GM12878 (cell line): ENCODE data around the gene CBR4. TPM values are rescaled to one million over a fixed set of nuclear protein-coding genes. Genes with fewer than 3 reads are reported as not detected.

ENCODE experiments used
- ATAC-seq: fragments of 200-7000 bp; cut with Tn5 transposase; 3 replicates; pipeline ENCODE4 v1.9.1; 2020; ENCODE audit warnings: mild to moderate bottlenecking, moderate library complexity
- BruUV-seq: library from RNA; stranded (reverse); fragments of 400-500 nt; replicated peaks from 2 replicates; lab custom pipeline; 2021; lab: Mats Ljungman, UMichigan
- CTCF ChIA-PET: fragments of 300-600 bp; sonication (Branson Sonifier 250); formaldehyde crosslinking; extraction: SDS; loops from one replicate; lab custom pipeline; 2021; ENCODE audit warnings: inconsistent platforms; lab: Yijun Ruan, JAX
- POLR2A ChIA-PET: fragments of 350-600 bp; formaldehyde crosslinking; extraction: SDS; loops from one replicate; lab custom pipeline; 2021; ENCODE audit warnings: inconsistent platforms; lab: Charles Lee
- RAD21 ChIA-PET: fragments of 300-600 bp; sonication (Branson Sonifier 250); formaldehyde crosslinking; loops from one replicate; lab custom pipeline; 2023; ENCODE audit warnings: antibody characterized with exemption; ENCODE audit not compliant: unreplicated experiment; lab: Charles Lee
- SMC1A ChIA-PET: fragments of 300-600 bp; sonication (Branson Sonifier 250); formaldehyde crosslinking; loops from one replicate; lab custom pipeline; 2023; ENCODE audit not compliant: unreplicated experiment, uncharacterized antibody; lab: Charles Lee
- DNase-seq: peaks from one replicate; pipeline ENCODE4 v3.0.0-alpha.2; 2011; ENCODE audit warnings: low read depth, low spot score
- FAIRE-seq: peaks from 3 replicates; lab custom pipeline; 2011; peaks lifted over from hg19 to GRCh38; lab: Jason Lieb, UNC
- H2AFZ ChIP-seq: 2 replicates; pipeline ENCODE4 v1.6.0; 2011; ENCODE audit warnings: low read depth, low read length, control low read depth; ENCODE audit not compliant: control insufficient read depth
- H3K27ac ChIP-seq: 2 replicates; pipeline ENCODE4 v1.5.1; 2011; ENCODE audit warnings: control low read depth; ENCODE audit not compliant: control insufficient read depth, insufficient read depth
- H3K27me3 ChIP-seq, 2 experiments: replicated peaks in 1 of 2; 2 replicates each; pipeline versions ENCODE4 v1.6.0 to v1.6.1; 2011; ENCODE audit warnings: low read length in 1 of 2; ENCODE audit not compliant: control insufficient read depth in 2 of 2, insufficient read depth in 2 of 2
- H3K36me3 ChIP-seq, 2 experiments: 2 replicates each; pipeline ENCODE4 v1.5.1; 2011; ENCODE audit warnings: low read length in 1 of 2; ENCODE audit not compliant: control insufficient read depth in 2 of 2, insufficient read depth in 2 of 2
- H3K4me1 ChIP-seq: 2 replicates; pipeline ENCODE4 v1.6.1; 2011; ENCODE audit warnings: mild to moderate bottlenecking, low read length, moderate library complexity, mixed read lengths; ENCODE audit not compliant: control insufficient read depth, insufficient read depth
- H3K4me2 ChIP-seq: 2 replicates; pipeline ENCODE4 v1.6.0; 2011; ENCODE audit warnings: control low read depth; ENCODE audit not compliant: control insufficient read depth, insufficient read depth
- H3K4me3 ChIP-seq: fragments of 200-600 bp; sonication (generic); 2 replicates; pipeline ENCODE4 v1.5.1; 2016
- H3K79me2 ChIP-seq: 2 replicates; pipeline ENCODE4 v1.6.0; 2011; ENCODE audit warnings: low read length; ENCODE audit not compliant: control insufficient read depth, insufficient read depth
- H3K9ac ChIP-seq: 2 replicates; pipeline ENCODE4 v1.8.0; 2011; ENCODE audit warnings: low read length, control low read depth, mixed read lengths; ENCODE audit not compliant: control insufficient read depth, insufficient read depth
- H3K9me3 ChIP-seq: replicated peaks from 3 replicates; pipeline ENCODE4 v1.5.1; 2011; ENCODE audit warnings: mild to moderate bottlenecking, low read length; ENCODE audit not compliant: control insufficient read depth, insufficient read depth
- H4K20me1 ChIP-seq: 2 replicates; pipeline ENCODE4 v1.6.0; 2011; ENCODE audit not compliant: control insufficient read depth, insufficient read depth
- BCL11A ChIP-seq: IDR thresholded peaks from 2 replicates; pipeline ENCODE4 v1.6.1; 2011; ENCODE audit warnings: low read depth, low read length
- CHD2 ChIP-seq: IDR thresholded peaks from 2 replicates; pipeline ENCODE4 v1.6.1; 2011; ENCODE audit warnings: low read depth, low read length, improper control_type of control experiment, borderline replicate concordance
- EED ChIP-seq: sonication (generic); IDR thresholded peaks from 2 replicates; pipeline ENCODE4 v1.6.1; 2016; ENCODE audit warnings: antibody characterized with exemption, low read depth
- HCFC1 ChIP-seq: fragments of 150-350 bp; IDR thresholded peaks from 2 replicates; pipeline ENCODE4 v1.6.1; 2014; ENCODE audit warnings: low read length
- KDM1A ChIP-seq: fragments of 200-600 bp; sonication (generic); IDR thresholded peaks from 2 replicates; pipeline ENCODE4 v1.6.1; 2016; ENCODE audit warnings: borderline replicate concordance
- NR2F1 ChIP-seq: fragments of 450-650 bp; conservative IDR thresholded peaks from 2 replicates; pipeline ENCODE4 v1.6.1; 2017; ENCODE audit warnings: mild to moderate bottlenecking
- RELA ChIP-seq: fragments of 450-650 bp; IDR thresholded peaks from 2 replicates; pipeline ENCODE4 v1.8.0; 2014; ENCODE audit warnings: borderline replicate concordance; ENCODE audit not compliant: partially characterized antibody
- ZNF217 ChIP-seq: fragments of 450-650 bp; IDR thresholded peaks from 2 replicates; pipeline ENCODE4 v1.6.1; 2017; ENCODE audit warnings: antibody characterized with exemption, mild to moderate bottlenecking
- ZNF592 ChIP-seq: fragments of 450-650 bp; IDR thresholded peaks from 2 replicates; pipeline ENCODE4 v1.6.1; 2017; ENCODE audit warnings: mild to moderate bottlenecking, moderate library complexity
- WGBS: methylation state at CpG from one replicate; pipeline ENCODE4 v1.1.6; 2016; ENCODE audit warnings: low lambda C conversion rate; ENCODE audit not compliant: insufficient replicate concordance, insufficient coverage; ENCODE audit errors: missing lambda C conversion rate; 5-methylcytosine and 5-hydroxymethylcytosine counted together
- in situ Hi-C: fragments of 300-500 bp; cut with MboI; formaldehyde crosslinking; loops from 9 replicates; pipeline ENCODE4 v1.14.3; 2018; ENCODE audit warnings: mixed read lengths
- intact Hi-C: fragments of 100-400 bp; cut with micrococcal nuclease; formaldehyde crosslinking; loops from one replicate; pipeline ENCODE4 v1.14.2; 2022; ENCODE audit not compliant: unreplicated experiment
- polyA plus RNA-seq, 11 experiments: library from polyadenylated mRNA; depleted of rRNA in 4 of 11; unstranded in 6 of 11; stranded (reverse) in 5 of 11; fragments of >200 nt; fragmentation: Nextera tagmentation in 4 of 11; fragmentation: Illumina TruSeq in 1 of 11; extraction: Ambion mirVana in 4 of 11; extraction: Trizol in 1 of 11; gene quantifications; 1 replicate in 1 of 11; 2 replicates in 10 of 11; pipeline versions ENCODE4 v1.2.1 to v1.2.3, GENCODE V29; 2011 to 2016; ENCODE audit warnings: inconsistent platforms in 2 of 11, missing spikeins in 2 of 11, low read depth in 1 of 11
- total RNA-seq, 4 experiments: library from RNA; depleted of rRNA in 3 of 4; stranded (reverse); fragments of >200 nt in 3 of 4; fragmentation: Illumina TruSeq in 1 of 4; extraction: Trizol in 1 of 4; gene quantifications; 2 replicates each; pipeline versions ENCODE4 v1.2.1 to v1.2.3, GENCODE V29; 2013 to 2021
- TF ChIP-seq, protein P1 (sequence below), 3 experiments: IDR thresholded peaks in 2 of 3; conservative IDR thresholded peaks in 1 of 3; 2 replicates each; pipeline ENCODE4 v1.5.1; 2011; ENCODE audit warnings: low read depth in 3 of 3, low read length in 3 of 3, mild to moderate bottlenecking in 3 of 3, control low read depth in 2 of 3, moderate library complexity in 2 of 3, inconsistent platforms in 1 of 3, mixed read lengths in 1 of 3; ENCODE audit not compliant: control insufficient read depth in 2 of 3, insufficient read depth in 1 of 3; ENCODE audit errors: extremely low read depth in 1 of 3
- TF ChIP-seq, protein P2 (sequence below): fragments of 450-650 bp; IDR thresholded peaks from 2 replicates; pipeline ENCODE4 v1.6.1; 2014; ENCODE audit warnings: mild to moderate bottlenecking

CBR4 gene
- total and polyA plus RNA-seq, 10 of the 15 experiments (the other 5 are each of a cell fraction or from before 2014, with no cell fraction given): 17.3 to 38.8 (median 24.8) TPM

DNA sequence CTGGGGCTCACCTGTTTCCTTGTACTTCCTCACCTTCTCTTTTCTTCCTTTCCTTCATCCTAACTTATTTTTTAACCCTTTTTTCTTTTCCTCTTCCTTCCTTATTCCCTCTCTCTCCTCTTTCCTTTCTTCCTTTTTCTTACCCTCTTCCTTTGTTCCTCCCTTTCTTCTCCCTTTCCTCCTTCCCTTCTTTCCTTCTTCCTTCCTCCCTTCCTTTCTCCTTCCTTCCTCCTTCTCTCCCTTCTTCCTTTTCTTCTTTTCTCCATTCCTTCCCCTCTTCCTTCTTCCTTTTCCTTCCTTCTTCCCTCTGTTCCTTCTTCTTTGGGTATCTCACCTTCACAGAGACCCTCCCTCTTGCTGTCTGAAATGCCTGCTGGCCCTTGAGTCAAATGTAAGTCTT is 22.1 kb upstream of the CBR4 start:
- intact Hi-C loops: no loop called here
- TF ChIP-seq EED: no peak
- ChIA-PET SMC1A (interaction anchor here (1.3 kb wide), 1 partner anchor 454 kb away, joined by 3 read pairs; no protein-coding TSS in a partner anchor), RAD21 (interaction anchor here (0.6 to 1.3 kb wide), 3 partner anchors 364 to 453 kb away, joined by 3 to 5 read pairs (median 3); no protein-coding TSS in a partner anchor), POLR2A (no interaction called here), CTCF (no interaction called here)
- no peaks in the 10 kb centered on the region for H3K36me3 ChIP-seq
- no peaks in the 10 kb centered on the region for H3K27me3 ChIP-seq
- in situ Hi-C loops: no loop called here
- no peak overlapping the region for H3K27ac ChIP-seq
- H3K4me1 ChIP-seq: no peaks in the 10 kb centered on the region
- no TSS peak for BruUV-seq
- H3K9ac ChIP-seq: no peak overlapping the region
- no peaks in the 10 kb centered on the region for H3K79me2 ChIP-seq
- FAIRE-seq (no peak), DNase-seq (no peak), ATAC-seq (no peak)
- H3K9me3 ChIP-seq: no peaks in the 10 kb centered on the region; the same call in 2 of the 3 replicates
- no peak overlapping the region for H3K4me2 ChIP-seq
- no peak overlapping the region for H2AFZ ChIP-seq
- no peak overlapping the region for H3K4me3 ChIP-seq
- no peaks in the 10 kb centered on the region for H4K20me1 ChIP-seq

GRCh38 chr4:169031392-169031791 is 21.3 kb upstream of the CBR4 start:
- CTCF ChIA-PET: interaction anchor here (1.6 kb wide), 1 partner anchor 454 kb away, joined by 5 read pairs; no protein-coding TSS in a partner anchor
- ATAC-seq (no peak), DNase-seq (no peak), FAIRE-seq (no peak)
- no peaks in the 10 kb centered on the region for H3K27me3 ChIP-seq
- SMC1A ChIA-PET: interaction anchor here (1.1 to 1.8 kb wide), 2 partner anchors 17 to 451 kb away, joined by 3 to 4 read pairs; no protein-coding TSS in a partner anchor
- H3K4me2 ChIP-seq: no peak overlapping the region
- intact Hi-C loops (no loop called here), in situ Hi-C loops (no loop called here)
- H3K4me1 ChIP-seq: no peaks in the 10 kb centered on the region
- no peaks in the 10 kb centered on the region for H3K79me2 ChIP-seq
- no TSS peak for BruUV-seq
- POLR2A ChIA-PET: no interaction called here
- no peaks in the 10 kb centered on the region for H4K20me1 ChIP-seq
- H3K9me3 ChIP-seq: no peaks in the 10 kb centered on the region; the same call in 2 of the 3 replicates
- WGBS: 86% methylated on average over 15 of the region's 15 CpGs
- RAD21 ChIA-PET: interaction anchor here (0.9 to 1.3 kb wide), 2 partner anchors 383 to 454 kb away, joined by 3 read pairs; no protein-coding TSS in a partner anchor
- no peak overlapping the region for H2AFZ ChIP-seq
- no peak overlapping the region for H3K27ac ChIP-seq
- H3K36me3 ChIP-seq: no peaks in the 10 kb centered on the region
- no peak overlapping the region for H3K4me3 ChIP-seq
- H3K9ac ChIP-seq: no peak overlapping the region
- TF ChIP-seq ZNF592: no peak
- no peak for TF ChIP-seq RELA
- no peak for TF ChIP-seq HCFC1
- no peak for TF ChIP-seq KDM1A
- no peak for TF ChIP-seq ZNF217
- TF ChIP-seq, protein P1, sequence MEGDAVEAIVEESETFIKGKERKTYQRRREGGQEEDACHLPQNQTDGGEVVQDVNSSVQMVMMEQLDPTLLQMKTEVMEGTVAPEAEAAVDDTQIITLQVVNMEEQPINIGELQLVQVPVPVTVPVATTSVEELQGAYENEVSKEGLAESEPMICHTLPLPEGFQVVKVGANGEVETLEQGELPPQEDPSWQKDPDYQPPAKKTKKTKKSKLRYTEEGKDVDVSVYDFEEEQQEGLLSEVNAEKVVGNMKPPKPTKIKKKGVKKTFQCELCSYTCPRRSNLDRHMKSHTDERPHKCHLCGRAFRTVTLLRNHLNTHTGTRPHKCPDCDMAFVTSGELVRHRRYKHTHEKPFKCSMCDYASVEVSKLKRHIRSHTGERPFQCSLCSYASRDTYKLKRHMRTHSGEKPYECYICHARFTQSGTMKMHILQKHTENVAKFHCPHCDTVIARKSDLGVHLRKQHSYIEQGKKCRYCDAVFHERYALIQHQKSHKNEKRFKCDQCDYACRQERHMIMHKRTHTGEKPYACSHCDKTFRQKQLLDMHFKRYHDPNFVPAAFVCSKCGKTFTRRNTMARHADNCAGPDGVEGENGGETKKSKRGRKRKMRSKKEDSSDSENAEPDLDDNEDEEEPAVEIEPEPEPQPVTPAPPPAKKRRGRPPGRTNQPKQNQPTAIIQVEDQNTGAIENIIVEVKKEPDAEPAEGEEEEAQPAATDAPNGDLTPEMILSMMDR (IDR thresholded peaks at IDR 0.05 in 2 of 3, conservative IDR thresholded peaks at IDR 0.05 in 1 of 3; ENCODE audit: control insufficient read depth in 2 of 3, extremely low read depth in 1 of 3, insufficient read depth in 1 of 3, low read depth in 3 of 3, low read length in 3 of 3): no peak
- TF ChIP-seq, protein P2, sequence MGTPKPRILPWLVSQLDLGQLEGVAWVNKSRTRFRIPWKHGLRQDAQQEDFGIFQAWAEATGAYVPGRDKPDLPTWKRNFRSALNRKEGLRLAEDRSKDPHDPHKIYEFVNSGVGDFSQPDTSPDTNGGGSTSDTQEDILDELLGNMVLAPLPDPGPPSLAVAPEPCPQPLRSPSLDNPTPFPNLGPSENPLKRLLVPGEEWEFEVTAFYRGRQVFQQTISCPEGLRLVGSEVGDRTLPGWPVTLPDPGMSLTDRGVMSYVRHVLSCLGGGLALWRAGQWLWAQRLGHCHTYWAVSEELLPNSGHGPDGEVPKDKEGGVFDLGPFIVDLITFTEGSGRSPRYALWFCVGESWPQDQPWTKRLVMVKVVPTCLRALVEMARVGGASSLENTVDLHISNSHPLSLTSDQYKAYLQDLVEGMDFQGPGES: no peak
- no peak for TF ChIP-seq CHD2
- TF ChIP-seq NR2F1: no peak
- TF ChIP-seq BCL11A: no peak
